Fibroblast of the conjunctiva (primary cell): ENCODE measurements around the gene SGSM2.
"Not testable (repeated sequence)": the region's sequence is repeated elsewhere in the genome, so short reads cannot be mapped to it uniquely, and the experiment has no call there.

ENCODE experiments used
- DNase-seq: peaks from one replicate; pipeline ENCODE4 v3.0.0-alpha.2; 2010; ENCODE audit warnings: low read depth

Gene SGSM2, protein sequence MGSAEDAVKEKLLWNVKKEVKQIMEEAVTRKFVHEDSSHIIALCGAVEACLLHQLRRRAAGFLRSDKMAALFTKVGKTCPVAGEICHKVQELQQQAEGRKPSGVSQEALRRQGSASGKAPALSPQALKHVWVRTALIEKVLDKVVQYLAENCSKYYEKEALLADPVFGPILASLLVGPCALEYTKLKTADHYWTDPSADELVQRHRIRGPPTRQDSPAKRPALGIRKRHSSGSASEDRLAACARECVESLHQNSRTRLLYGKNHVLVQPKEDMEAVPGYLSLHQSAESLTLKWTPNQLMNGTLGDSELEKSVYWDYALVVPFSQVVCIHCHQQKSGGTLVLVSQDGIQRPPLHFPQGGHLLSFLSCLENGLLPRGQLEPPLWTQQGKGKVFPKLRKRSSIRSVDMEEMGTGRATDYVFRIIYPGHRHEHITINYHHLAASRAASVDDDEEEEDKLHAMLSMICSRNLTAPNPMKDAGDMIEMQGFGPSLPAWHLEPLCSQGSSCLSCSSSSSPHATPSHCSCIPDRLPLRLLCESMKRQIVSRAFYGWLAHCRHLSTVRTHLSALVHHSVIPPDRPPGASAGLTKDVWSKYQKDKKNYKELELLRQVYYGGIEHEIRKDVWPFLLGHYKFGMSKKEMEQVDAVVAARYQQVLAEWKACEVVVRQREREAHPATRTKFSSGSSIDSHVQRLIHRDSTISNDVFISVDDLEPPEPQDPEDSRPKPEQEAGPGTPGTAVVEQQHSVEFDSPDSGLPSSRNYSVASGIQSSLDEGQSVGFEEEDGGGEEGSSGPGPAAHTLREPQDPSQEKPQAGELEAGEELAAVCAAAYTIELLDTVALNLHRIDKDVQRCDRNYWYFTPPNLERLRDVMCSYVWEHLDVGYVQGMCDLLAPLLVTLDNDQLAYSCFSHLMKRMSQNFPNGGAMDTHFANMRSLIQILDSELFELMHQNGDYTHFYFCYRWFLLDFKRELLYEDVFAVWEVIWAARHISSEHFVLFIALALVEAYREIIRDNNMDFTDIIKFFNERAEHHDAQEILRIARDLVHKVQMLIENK

DNA sequence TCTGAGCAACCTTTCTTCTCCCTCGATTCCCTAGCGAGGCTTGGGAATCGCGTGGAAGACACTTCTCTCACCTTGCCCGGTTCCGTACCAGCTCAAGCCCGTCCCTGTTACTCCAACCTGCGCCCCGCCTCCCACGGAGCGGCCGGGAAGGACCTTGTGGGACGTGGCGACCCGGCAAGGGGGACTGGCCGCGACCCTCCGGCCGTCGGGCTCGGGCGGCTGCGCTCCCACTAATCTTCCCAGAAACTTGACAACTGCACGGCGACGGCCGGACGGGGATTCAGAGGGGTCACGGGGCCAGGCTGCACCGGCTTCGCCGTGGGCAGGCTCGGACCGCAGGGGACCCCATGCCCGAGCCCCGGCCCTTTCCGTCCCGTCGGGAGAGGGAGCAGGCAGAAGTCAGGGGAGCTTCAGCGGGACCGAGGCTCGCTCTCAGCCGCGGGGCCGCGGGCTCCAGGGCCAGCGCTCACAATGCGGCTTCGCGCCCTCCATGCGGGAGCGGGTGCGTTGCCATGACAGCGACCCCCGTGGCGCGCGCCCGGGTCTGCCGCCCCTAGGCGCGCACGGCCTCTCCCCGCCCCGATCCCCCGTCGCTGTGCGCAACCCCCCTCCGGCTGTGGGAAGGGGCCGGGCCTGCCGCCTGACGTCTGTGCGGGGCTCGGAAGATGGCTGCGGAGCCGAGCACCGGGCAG lies at the start of gene SGSM2:
SGSM2 (plus strand) TSS at position 650 of the 692 bp plus-strand sequence. CDS start 188 bp downstream, outside the sequence.
- no peak for DNase-seq

DNA sequence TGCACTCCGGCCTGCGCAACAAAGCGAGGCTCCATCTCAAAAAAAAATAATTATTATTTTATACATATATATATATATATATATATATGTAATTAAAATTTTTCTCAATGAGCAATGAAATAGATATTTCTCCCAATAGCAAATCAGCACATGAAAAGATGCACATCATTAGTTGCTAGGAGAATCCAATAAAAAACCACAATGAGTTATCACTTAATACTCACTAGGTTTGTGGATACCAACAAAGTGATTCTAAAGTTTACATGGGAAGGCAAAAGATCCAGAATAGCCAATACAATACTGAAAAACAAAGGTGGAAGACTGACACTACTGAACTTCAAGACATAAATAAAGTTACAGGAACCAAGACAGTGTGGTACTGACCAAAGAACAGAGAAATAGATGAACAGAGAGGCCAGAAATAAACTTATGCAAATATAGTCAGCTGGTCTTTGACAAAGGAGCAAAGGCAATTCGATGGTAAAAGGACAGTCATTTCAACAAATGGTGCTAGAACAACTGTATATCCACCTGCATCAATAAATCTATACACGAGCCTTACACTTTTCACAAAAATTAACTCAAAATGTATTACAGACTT lies 47.3 kb upstream of the SGSM2 start:
- DNase-seq: no peak

DNA sequence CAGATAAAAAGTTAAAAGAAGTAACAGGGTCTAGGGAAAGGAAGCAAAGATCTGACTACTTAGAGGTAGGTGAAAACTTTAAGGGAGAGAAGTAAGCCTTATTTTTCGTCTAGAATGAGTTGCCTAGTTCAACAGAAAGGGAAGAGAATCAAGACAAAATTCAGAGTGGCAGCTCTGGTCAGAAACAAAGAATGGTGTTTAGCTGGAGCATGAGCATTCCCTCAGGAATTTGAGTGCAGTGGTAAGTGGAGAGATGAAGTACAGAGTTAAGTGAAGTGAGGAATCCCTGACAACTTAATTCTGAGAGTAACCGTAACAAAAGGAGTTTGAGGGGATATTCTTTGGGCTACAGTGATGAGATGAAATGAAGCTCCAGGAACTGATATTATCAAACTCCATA lies 45.2 kb upstream of the SGSM2 start:
- no peak for DNase-seq

DNA sequence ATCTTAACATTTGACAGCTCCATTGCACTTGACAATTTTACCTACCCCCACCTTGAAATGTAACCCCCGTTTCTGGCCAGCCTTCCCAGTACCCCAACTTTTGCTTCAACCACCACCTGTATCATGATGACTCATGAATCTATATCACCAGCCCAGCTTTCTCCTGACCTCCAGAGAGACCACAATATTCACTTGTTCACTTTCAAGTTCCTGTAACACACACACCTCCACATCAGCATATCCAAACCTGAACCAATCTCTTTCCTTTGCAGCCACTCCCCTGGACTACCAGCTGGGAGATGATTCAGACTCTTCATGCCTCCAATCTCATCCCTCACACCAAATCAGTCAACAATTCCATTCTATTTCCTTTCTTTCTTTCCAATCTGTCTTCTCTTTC lies 41.7 kb upstream of the SGSM2 start:
- DNase-seq: no peak

DNA sequence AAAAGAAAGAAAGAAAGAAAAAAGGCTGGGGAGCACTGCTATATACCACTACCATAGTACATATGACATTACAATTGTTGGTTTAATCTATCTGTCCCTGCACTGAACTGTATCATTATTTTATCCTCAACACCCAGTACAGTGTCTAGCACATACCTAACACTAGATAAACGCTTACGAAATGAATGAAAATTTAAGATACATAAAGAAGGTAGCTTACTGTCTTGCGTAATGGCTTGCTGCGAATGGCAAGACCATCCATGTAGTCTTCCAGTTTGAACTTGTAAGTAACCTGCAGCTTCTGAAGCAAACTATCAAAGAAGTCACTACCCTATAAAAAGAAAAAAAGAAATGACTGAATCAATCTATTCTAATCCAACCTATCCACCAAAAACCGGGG lies 40.3 kb upstream of the SGSM2 start:
- no peak for DNase-seq

DNA sequence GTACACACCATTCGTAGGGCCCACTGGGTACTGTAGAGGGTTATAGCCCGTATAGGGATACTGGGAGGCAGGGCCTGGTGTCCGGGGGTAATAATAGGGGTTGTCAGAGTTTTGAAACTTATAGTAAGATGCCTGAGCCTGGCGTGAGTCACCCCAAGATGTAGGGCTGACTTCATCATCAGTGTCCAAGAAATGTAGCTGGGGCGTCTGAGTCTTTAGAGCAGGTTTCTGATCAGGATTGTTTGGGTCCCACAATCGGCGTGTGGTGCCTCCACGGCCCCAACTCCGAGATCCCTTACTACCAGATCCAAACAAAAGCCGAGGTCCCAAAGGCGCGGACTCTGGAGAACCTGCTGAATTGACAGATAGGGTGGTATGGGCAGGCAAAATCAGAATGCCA lies 38.2 kb upstream of the SGSM2 start:
- no peak for DNase-seq

DNA sequence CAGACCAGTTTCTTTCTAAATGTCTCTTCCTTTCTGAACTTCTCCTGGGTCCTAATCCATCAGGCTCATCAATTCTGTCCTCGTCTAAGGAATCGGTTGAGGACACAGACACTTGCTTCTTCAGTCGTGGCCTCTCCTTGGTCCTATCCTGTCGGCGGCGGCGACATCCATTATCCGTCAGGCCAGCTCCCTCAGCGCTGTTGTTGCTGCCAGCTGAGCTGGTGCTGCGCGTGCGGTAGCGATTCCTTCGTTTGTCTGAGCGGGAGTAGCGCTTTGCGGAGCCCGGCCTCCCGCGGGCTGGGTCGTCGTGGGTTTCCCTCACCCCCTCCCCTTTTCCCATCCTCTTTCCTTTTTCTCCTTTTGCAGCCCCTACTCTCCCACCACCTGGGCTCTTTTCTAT lies 37.5 kb upstream of the SGSM2 start:
- DNase-seq: no peak

DNA sequence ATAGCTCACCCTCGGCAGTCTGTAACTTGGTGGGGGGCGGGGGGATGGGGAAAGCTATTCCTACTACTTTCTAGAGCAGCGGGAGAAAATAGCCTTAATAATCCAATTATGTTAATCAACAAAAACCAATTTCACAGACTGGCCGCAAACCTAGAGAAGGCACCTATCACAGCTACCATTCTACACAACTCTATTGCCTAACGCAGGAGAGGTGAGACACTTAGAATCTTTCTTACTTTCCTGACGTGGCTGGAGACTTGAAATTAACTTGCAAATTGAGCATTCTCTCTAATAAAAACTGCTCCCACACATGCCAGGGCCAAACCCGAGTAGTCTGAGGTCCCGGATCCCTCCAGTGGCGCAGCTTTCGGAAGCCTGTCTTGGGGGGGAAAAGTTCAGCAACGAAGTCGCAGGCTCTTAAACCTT lies 34.5 kb upstream of the SGSM2 start:
- no peak for DNase-seq

DNA sequence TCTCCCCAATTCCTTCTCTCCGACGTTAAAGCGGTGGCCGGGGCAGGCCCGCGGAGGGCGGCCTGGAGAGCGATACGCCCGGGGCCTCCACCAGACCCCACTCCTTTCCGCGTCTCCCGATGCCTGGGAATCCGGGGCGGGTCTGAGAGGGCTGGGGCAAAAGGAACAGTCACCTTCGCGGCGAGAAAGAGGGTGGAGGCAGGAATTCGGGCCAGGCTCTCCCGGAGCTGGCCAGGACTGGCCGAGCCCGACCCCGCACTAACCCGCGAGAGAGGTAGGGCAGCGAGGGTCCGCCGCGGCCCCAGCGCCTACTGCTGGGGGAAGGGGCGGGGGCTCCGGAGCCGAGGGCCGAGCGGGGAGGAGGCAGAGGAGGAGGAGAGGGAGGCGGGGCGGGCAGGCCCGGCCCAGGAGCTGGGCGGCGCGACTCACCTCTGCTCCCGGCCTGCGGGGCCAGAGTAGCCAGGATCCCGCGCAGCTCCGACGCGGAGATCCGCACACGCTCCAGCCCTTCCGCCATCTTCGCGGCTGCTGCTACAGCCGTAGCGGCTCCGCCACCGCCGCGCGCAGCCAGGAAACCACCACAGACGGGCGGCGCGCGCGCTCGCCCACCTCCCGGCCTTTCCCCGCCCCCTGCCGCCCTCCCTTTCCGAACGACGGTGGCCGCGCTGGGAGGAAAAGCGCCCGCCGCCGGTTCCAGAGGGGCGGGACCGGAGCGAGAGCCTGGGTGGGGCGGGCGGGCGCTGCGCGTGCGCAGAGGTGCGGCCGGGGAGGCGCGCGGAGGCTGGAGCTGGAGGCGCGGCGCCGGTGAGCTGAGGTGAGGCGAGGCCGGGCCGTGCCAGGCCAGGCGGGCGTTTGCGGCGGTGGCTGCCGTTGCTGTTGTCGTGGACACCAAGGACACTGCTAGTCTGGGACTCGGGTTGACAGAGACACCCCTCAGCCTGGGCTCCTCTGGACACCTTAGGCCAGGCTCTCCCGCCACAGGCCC lies 33.8 kb upstream of the SGSM2 start, which contains the start of the genes SMG6 and SRR:
SMG6 (minus strand) TSS at position 582 of the 985 bp plus-strand sequence; CDS start at position 517, 65 bp downstream.
SRR (plus strand) TSS at position 747 of the 985 bp plus-strand sequence. CDS start 11,611 bp downstream, outside the sequence.
- DNase-seq: peak; percentile 59

DNA sequence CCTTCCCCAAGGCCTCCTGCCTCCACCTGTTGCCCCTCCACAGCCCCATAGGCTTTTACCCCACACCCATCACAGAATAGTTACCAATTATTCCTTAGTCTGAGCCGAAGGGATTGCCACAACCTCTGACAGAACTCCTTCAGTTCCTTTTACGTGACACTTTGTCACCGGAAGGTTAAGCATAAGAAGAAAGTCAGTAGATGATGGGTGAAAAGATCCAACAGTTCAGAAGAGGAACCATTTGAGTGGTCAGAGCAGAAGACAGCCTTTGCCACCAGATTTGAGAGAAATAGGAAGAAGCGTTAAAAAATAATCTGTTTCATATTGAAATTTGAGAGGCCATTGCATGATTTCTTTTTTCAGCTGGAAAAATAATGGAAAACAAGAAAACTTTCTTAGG lies 32.4 kb upstream of the SGSM2 start:
- no peak for DNase-seq

DNA sequence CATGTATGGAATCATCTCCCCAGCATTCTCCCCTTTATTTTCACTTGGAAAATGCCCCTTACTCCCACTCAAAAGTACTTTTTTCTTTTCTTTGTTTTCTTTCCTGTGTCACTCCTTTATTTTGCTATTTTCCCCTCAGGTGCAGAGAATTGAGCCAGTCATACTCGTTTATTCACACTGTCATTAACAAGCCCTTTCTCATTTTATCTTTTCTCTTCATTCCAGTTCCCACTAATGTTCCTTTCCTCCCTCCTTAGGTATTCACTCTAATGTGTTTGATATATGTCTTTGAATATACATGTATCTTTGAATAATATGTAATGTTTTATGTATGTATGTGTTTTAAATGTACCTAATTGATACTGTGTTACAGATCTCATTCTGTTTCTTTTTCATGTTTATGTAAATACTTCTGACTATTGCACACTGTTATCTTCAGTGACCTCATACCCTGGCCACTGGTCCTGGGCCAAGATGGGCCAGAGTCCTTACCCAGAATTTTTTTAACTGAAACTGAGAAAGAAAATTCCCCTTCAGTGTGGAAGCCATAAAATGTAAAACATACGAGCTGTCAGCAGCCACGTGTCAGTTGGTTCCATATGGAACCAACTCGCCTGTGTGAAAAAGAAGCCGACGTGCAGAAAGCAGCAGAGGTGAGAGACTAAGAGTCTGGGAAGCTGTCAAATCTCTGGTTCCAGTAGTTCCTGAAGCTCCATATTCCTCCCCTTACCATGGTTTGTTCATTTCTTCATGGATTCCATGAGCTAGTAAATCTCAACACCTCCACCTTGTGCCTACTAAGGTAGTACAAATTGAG lies 27.8 kb upstream of the SGSM2 start:
- no peak for DNase-seq

DNA sequence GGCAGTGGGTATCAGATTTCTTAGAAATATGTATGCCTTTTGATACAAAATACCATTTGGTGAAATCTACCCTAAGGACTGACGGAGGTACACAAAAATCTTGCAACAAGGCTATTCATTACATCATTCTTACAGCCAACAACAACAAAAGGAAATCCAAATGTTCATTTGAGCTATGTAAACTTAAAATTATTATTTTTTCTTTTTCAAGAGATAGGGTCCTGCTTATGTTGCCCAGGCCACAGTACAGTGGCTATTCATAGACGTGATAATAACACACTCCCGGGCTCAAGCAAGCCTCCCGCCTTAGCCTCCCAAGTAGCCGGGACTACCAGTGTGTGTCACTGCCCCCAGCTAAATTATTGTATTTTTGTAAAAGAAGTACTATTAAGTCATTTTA lies 24.6 kb upstream of the SGSM2 start:
- peak; percentile 27 for DNase-seq

DNA sequence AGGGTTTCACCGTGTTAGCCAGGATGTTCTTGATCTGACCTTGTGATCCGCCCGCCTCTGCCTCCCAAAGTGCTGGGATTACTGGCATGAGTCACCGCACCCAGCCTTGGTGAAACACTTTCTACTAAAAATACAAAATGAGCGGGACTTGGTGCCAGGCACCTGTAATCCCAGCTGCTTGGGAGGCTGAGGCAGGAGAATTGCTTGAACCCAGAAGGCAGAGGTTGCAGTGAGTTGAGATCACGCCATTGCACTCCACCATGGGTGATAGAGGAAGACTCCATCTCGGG lies 20.4 kb upstream of the SGSM2 start:
- not testable (repeated sequence) for DNase-seq

DNA sequence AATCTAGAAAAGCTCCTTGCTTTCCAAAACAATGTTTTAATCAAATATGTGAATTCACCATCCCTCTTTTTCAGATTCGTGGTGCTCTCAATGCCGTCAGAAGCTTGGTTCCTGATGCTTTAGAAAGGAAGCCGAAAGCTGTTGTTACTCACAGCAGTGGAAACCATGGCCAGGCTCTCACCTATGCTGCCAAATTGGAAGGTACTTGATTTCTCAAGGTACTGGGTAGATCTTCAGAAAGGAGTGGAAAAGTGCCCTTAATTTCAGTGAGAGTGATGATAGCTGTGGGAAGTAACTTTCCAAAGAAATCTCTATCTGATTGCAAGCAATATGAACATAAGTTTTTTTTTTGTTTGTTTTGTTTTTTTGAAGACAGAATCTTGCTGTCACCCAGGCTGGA lies 19.5 kb upstream of the SGSM2 start:
- DNase-seq: no peak

DNA sequence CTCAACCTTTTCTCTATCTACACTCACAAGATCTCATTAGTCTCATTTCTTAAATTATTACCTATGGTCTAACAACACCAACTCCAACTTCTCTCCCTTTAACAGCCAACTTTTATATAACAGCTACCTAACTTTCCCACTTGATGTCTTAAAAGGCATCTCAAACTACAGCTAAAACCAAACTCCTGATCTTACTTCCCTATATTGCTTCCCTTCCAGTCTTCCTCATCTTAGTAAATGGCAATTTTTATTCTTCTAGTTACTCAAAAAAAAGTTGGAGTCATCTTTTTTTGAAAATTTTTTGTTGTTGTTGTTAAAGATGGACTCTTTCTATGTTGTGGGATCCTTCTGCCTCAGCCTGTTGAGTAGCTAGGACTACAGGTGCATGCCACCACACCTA lies 18.2 kb upstream of the SGSM2 start:
- no peak for DNase-seq

DNA sequence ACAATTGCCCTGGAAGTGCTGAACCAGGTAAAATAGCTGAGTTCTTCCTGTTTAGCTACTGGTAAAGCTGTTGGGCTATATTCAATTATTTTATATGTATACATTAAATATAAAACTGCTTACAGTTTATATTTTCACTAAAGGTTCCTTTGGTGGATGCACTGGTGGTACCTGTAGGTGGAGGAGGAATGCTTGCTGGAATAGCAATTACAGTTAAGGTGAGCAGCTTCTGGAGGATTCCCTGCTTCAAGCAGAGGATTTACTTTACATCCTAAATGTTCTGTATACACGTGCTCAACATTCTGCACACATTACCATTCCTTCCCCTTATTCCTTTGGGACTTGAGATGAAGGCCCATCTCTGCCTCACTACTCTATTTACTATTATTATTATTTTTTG lies 15.9 kb upstream of the SGSM2 start:
- DNase-seq: no peak

DNA sequence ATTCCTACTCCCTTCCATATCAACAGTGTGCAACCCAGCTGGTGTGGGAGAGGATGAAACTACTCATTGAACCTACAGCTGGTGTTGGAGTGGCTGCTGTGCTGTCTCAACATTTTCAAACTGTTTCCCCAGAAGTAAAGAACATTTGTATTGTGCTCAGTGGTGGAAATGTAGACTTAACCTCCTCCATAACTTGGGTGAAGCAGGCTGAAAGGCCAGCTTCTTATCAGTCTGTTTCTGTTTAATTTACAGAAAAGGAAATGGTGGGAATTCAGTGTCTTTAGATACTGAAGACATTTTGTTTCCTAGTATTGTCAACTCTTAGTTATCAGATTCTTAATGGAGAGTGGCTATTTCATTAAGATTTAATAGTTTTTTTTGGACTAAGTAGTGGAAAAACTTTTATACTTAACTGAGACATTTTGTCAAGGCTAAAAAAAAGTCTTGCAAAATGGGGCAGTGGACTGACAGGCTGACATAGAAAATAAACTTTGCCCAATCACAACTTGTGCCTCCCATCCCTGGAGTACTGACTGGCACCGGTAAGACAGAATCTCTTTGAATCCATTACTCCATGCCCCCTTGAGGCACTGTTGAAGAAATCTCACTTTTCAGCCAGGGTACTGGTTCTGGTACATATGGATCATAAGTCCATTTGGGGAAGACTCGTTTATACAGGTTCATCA lies 13.5 kb upstream of the SGSM2 start:
- no peak for DNase-seq

DNA sequence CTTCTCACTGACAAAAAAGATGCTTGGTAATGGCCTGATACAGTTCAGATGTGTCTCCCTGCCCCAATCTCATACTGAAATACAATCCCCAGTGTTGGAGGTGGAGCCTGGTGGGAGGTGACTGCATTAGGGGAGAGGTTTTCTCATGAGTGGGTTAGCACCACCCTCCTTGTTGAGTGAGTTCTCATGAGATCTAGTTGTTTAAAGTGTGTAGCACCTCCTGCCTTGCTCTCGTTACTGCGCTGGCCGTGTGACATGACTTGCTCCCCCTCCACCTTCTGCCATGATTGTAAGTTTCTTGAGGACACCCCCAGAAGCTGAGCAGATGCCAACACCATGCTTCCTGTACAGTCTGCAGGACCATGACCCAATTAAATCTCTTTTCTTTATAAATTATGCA lies 6.0 kb upstream of the SGSM2 start:
- no peak for DNase-seq

DNA sequence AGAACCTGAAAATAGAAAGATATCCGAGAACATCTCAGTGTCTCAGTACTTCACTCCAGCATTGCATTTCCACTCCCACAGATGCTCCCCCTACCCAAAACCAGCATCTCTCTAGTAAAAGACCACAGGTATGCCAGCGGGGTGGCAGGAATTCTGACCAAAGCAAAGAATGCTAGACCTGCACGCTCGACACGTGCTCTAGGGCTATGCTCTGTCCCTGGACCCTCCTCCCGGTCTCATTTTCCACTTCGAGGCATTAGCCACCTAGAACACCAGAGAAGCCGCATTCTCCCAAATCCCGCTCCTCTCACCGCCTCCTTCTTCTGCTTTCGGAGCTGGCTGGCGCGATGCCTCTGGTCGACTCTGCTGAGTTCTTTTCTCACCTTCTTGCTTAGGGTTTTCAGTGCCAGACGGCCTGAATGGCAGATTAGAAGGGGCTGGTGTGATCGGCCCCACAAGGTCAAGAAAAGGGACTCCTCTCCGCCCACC lies 1.5 kb upstream of the SGSM2 start:
- no peak for DNase-seq
